ENCODE data around the gene ADPGK.
"Not testable (repeated sequence)": the region's sequence is repeated elsewhere in the genome, so short reads cannot be mapped to it uniquely, and the experiment has no call there.

ADPGK gene

GRCh38 chr15:72783640-72784455 is at the start of gene ADPGK:
Gene ADPGK (minus strand): TSS chr15:72783758. CDS start chr15:72783691, 67 bp downstream.
- DNase-seq (ENCODE audit: low spot score): peak; percentile 96

DNA sequence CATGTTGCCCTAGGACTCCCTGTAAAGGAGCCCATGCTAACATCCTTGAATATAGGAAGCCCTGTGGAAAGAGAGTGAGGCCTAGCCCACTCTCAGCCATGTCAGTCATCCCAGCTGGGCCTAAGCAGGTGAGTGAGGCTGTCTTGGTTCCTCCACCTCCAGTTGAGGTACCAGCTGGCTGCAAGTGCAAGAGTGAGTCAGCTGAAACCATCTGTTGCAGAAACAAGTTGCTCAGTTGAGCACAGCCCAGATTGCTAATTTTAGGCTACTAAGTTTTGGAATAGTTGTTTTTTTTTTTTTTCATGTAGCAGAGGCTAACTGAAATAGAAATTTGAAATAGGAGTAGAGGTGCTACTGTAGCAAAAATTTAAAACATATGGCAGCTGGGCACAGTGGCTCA is 43.7 kb upstream of the ADPGK start:
- DNase-seq (ENCODE audit: low spot score): no peak

- DNase-seq (ENCODE audit: low spot score): no peak
Measured at GRCh38 chr15:72826611-72827010, 43.1 kb upstream of the ADPGK start.

DNA sequence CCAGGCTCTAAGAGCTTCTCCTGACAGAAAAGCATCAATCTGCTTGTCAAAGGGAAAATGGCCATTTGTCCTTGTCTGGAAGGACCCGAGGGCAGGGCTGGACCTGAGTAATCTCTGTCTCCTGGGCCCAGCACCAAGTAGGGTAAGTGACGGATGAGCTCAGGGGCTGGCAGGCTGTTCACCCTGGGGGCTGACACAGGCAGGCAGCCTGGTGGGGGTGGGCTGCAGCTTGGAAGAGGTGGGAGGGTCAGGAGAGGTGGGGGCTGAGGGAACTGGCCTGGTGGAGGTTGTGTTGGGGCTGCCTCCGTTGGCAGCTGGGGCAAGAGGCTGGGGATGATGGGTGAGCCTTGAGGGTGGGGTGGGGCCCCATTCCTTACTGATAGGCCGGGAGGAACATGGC is 42.3 kb upstream of the ADPGK start:
- DNase-seq (ENCODE audit: low spot score): no peak

DNA sequence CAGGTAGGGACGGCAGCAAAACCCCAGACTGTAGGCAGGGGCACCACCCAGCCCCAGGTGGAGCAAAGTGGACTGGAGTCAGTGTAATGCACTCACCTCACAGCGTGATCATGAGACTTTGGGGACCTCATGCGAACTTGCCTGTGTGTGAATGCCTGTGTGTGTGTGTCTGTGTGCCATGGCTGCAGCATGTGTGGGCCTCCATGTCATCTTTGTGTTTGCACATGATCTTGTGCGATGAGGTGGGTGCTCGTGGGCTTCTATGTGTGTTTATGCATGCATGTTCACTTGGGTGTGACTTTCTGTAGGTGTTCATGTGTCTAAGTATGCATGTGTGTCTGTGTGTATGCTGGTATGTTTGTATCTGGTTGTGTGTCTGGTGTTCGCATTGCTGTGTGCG is 41.2 kb upstream of the ADPGK start:
- DNase-seq (ENCODE audit: low spot score): no peak

GRCh38 chr15:72824112-72824511 is 40.6 kb upstream of the ADPGK start:
- DNase-seq (ENCODE audit: low spot score): no peak

- DNase-seq (ENCODE audit: low spot score): no peak
Measured at GRCh38 chr15:72820278-72820677, 36.7 kb upstream of the ADPGK start.

DNA sequence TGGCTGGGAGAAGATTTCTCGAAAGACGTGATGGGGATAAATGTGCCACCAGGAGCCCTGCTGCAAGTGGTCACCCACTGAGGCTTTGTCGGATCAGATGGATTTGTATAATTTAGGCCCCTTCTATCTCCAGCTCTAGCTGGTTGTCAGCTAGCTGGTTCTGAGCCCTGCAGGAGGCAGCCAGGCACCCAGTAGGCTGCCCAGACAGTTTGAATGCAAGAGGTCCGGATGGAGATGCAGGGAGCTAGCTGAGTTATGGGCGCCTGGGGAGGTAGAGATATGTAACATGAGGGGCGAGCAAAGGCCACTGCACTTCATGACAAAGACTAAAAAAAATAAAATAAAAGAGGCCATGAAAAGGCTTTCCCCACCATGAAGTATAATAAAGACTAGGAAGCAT is 35.1 kb upstream of the ADPGK start:
- DNase-seq (ENCODE audit: low spot score): no peak

DNA sequence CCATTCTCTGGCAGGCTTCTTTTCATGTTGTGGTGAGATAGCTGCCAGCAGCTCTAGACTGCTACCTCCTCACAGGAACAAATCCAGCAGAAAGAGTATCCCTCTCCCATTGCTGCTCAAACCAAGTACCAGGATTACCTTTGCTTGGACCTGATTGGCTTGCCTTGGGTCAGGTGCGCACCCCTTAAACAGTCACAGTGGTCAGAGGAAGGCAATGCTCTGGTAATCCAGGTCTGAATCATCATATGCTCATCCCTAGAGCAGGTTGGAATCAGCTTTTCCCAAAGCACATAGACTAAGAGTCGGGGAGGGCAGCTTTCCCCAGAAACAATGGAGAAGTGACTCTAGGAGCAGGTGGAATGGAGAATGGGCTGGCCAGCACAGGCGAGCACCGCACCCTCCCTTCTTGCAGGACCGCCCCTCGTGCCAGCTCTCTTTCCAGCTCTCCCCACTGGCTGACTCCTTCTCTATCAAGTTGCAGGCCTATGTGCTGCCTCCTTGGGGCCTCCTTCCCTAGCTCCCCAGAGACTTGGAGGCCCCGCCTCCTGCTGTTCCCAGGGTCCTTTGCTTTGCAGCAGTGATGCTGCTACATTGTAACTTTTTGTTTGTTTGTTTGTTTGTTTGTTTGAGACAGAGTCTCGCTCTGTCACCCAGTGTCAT is 29.9 kb upstream of the ADPGK start:
- no peak for DNase-seq (ENCODE audit: low spot score)

- no peak for DNase-seq (ENCODE audit: low spot score)
Measured at GRCh38 chr15:72809329-72809728, 25.8 kb upstream of the ADPGK start.

- DNase-seq (ENCODE audit: low spot score): not testable (repeated sequence)
Measured at GRCh38 chr15:72807346-72807745, 23.8 kb upstream of the ADPGK start.

DNA sequence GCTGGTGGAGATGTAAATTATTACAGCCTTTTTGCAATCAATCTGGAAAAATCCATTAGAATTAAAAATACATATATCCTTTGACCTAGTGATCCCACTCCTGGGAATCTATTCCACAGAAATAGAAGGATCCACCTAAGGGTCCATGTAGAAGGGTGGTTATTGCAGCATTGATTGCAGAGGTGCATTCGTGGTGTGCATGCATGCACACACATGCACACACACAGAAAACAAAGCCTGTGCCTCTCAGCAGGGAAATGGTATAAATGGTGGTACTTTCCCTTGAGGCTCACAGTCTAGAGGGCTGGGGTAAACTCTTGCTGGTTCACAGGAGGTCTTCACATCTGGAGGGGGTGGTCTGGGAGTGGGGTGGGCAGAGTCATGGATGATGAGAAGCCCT is 19.4 kb upstream of the ADPGK start:
- DNase-seq (ENCODE audit: low spot score): no peak

- DNase-seq (ENCODE audit: low spot score): no peak
Measured at GRCh38 chr15:72801590-72802325, 18.2 kb upstream of the ADPGK start.

- DNase-seq (ENCODE audit: low spot score): no peak
Measured at GRCh38 chr15:72800833-72801481, 17.4 kb upstream of the ADPGK start.

- no peak for DNase-seq (ENCODE audit: low spot score)
Measured at GRCh38 chr15:72797834-72798233, 14.3 kb upstream of the ADPGK start.

DNA sequence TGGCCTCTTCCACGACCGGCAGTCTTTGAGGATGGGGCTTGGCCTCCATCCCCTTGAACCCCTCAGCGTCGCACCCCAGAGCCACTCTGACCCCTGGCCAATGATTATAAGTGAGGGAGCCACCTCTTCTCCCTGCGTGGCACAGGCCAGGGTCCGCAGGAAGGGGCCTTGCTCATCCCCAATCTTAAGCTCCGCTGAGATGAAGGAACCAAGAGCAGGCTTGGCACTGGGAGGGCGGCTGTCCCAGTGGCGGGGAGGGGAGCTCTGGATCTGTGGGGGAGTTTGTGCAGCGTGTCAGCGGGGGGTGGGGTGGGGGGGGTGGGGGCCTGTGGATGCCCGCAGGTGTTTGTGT is 13.8 kb upstream of the ADPGK start:
- DNase-seq (ENCODE audit: low spot score): no peak

DNA sequence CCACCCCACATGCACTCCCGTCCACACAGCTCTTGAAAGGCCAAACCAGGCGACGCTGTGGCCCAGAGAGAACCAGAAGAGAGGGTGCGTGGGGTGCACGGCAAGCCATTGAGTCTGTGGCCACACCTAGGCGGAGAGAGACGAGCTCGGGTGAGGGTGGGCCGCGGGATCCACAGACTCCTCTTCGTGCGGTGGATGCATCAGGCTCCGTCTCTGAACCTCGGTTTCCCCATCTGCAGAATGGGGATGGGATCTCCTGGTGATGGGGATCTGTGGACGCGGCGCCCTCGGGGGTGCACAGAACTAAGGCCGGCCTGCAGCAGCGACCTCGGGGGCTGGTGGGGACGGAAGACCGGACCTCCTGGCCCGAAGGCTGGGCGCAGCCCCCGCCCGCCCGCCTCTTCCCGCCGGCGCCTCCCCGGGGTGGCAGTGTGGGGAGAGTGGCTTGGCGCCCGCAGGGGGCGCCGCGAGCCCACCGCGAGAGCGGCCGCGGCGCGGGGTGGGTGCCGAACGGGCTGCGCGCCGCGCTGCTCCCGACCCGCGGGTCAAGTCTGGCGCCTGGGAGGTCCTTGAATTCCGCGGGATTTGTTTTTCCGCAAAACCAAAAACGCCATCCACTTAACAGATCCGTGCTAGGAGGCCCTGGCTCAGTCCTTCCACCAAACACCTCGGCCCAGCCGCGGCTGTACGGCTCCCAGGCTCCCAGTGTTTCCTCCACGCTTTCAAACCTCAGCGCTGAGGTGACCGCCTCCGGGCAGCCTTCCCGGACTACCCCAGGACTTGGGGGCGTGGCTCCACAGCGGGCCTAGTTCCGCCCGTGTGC is 13.2 kb upstream of the ADPGK start:
- DNase-seq (ENCODE audit: low spot score): peak; percentile 43

- no peak for DNase-seq (ENCODE audit: low spot score)
Measured at GRCh38 chr15:72796210-72796514, 12.6 kb upstream of the ADPGK start.

- DNase-seq (ENCODE audit: low spot score): no peak
Measured at GRCh38 chr15:72793766-72794660, 10.5 kb upstream of the ADPGK start.

GRCh38 chr15:72792431-72792830 is 8.9 kb upstream of the ADPGK start:
- no peak for DNase-seq (ENCODE audit: low spot score)

All from NAMALWA (cell line).